Fibroblast of lung (primary cell): ENCODE results near the gene IZUMO2.

Experiments
- CTCF ChIP-seq, 2 donors: IDR thresholded peaks in 1 of 2; conservative IDR thresholded peaks in 1 of 2; 1 replicate in 1 of 2; 2 replicates in 1 of 2; pipeline ENCODE4 v1.5.1; 2011 to 2012; ENCODE audit warnings: low read length in 2 of 2, control low read depth in 1 of 2, inconsistent platforms in 1 of 2, low read depth in 1 of 2, mild to moderate bottlenecking in 1 of 2
- EZH2 ChIP-seq: IDR thresholded peaks from 2 replicates; pipeline ENCODE4 v1.5.1; 2012; ENCODE audit warnings: low read length, control low read depth, mild to moderate bottlenecking; ENCODE audit errors: missing control alignments

- TF ChIP-seq EZH2, result no peak
- no peak for TF ChIP-seq CTCF (conservative IDR thresholded peaks at IDR 0.05 in 1 of 2, IDR thresholded peaks at IDR 0.05 in 1 of 2; ENCODE audit: low read depth in 1 of 2, low read length in 2 of 2)
Measured at GRCh38 chr19:50178859-50179537, 15.9 kb upstream of the IZUMO2 start.
